Measurements from ENCODE around the gene MTFMT.
A peak's percentile ranks its signal among the peaks of the same experiment; 100 is the strongest.

MTFMT gene

DNA sequence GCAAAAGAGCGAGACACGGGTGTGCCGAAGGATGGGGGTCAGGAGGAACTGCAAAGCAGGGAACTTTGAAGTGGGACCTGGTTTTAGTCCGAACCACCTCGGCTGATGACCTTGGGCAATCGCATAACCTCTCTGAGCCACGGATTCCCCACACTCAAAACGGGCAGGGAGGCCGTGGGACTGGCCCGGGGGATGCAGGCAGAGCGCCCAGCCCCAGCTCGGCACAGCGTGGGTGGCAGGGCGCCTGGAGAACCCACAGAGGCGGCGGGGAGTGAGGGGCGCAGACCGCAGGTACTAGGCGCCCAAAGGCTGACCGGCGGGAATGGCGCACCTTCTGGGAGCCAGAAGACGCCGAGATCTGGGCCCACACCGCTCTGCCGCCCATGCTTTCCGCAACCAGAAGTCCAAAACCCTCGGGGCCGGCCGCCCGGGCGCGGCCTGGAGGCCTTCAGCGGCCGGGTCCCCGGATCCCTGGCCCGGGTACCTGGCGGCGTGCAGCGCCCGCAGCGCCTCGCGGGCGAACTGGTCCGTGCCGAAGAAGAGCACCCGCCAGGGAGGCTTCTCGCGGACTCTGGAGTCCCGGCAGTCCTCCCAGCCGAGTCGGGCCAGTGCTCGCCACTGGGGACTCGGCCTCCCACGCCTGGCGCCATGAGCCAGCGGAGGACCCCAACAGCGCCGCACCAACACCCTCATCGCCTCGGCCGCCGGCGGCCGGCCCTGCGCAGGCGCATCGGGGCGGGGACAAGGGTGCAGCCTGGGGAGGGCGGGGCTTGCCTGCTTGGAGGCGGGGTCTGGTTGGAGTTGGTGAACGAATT lies at the start of gene MTFMT:
TSS of gene MTFMT (minus strand) at position 719 of the 815 bp plus-strand sequence. CDS start at position 693, 26 bp downstream.
- TF ChIP-seq, protein P1, sequence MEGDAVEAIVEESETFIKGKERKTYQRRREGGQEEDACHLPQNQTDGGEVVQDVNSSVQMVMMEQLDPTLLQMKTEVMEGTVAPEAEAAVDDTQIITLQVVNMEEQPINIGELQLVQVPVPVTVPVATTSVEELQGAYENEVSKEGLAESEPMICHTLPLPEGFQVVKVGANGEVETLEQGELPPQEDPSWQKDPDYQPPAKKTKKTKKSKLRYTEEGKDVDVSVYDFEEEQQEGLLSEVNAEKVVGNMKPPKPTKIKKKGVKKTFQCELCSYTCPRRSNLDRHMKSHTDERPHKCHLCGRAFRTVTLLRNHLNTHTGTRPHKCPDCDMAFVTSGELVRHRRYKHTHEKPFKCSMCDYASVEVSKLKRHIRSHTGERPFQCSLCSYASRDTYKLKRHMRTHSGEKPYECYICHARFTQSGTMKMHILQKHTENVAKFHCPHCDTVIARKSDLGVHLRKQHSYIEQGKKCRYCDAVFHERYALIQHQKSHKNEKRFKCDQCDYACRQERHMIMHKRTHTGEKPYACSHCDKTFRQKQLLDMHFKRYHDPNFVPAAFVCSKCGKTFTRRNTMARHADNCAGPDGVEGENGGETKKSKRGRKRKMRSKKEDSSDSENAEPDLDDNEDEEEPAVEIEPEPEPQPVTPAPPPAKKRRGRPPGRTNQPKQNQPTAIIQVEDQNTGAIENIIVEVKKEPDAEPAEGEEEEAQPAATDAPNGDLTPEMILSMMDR (IDR thresholded peaks at IDR 0.05), result no peak

DNA sequence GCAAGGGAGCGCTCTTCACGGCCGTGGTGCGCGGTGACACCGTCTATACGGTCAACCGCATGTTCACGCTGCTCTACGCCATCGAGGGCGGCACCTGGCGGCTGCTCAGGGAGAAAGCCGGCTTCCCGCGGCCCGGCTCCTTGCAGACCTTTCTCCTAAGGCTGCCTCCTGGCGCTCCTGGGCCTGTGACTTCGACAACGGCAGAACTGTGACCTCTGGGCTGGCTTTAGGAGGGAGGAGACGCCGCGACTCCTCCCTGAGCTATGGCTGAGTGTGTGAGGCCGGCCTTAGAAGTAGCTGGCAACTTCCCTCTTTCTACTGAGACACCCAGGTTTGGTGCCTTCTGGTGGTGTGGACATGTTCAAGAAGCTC lies 48.5 kb upstream of the MTFMT start:
- TF ChIP-seq, protein P1 (IDR thresholded peaks at IDR 0.05), result peak; percentile 29; the same call in 1 of the 2 replicates

DNA sequence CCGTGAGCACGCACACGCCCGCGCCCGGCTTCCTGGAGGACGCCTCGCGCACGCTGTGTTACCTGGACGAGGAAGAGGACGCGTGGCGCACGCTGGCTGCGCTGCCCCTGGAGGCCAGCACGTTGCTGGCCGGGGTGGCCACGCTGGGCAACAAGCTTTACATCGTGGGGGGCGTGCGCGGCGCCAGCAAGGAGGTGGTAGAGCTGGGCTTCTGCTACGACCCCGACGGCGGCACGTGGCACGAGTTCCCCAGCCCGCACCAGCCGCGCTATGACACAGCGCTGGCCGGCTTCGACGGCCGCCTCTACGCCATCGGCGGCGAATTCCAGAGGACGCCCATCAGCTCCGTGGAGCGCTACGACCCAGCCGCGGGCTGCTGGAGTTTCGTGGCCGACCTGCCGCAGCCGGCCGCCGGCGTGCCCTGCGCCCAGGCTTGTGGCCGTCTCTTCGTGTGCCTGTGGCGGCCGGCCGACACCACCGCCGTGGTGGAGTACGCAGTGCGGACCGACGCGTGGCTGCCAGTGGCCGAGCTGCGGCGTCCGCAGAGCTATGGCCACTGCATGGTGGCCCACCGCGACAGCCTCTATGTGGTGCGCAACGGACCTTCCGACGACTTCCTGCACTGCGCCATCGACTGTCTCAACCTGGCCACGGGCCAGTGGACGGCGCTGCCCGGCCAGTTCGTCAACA lies 48.0 kb upstream of the MTFMT start:
- TF ChIP-seq, protein P1 (IDR thresholded peaks at IDR 0.05), result no peak

DNA sequence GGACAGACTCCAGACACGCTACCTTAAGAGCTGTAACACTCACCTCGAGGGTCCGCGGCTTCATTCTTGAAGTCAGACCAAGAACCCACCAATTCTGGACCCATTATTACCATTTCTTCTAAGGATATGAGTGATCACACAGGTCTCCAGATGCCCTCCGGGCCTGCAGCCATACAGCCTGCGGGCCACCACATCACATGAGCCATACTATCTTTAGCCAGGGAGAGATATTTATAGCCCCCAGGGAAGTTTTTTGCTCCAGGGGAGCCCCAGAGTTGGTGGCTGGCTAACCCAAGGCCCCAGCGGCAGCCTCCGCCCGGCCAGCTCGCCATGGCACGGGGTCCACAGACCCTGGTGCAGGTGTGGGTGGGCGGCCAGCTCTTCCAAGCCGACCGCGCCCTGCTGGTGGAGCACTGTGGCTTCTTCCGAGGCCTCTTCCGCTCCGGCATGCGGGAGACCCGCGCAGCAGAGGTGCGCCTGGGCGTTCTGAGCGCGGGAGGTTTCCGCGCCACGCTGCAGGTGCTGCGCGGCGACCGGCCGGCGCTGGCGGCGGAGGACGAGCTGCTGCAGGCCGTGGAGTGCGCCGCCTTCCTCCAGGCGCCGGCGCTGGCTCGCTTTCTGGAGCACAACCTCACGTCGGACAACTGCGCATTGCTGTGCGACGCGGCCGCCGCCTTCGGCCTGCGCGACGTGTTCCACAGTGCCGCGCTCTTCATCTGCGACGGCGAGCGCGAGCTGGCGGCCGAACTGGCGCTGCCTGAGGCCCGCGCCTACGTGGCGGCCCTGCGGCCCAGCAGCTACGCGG lies 47.2 kb upstream of the MTFMT start, which contains the start of gene KBTBD13:
TSS of gene KBTBD13 (plus strand) at position 261 of the 805 bp plus-strand sequence. CDS start at position 331, 70 bp downstream.
- TF ChIP-seq, protein P1 (IDR thresholded peaks at IDR 0.05), result no peak

DNA sequence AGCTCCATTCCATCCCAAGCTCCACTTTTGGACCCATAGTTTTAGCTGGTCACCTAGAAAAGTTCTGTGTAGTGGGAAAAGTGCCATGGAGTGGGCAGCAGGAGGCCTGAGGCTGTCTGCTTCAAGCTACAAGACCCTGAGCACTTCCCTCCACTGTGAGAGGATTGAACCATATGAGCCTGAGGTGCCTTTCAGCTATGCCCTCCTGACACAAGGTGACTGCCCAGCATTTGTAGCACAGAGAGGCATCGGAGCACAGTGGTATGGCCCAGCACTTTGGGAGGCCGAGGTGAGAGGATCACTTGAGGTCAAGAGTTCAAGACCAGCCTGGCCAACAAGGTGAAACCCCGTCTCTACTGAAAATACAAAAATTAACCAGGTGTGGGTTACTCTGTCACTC lies 43.2 kb upstream of the MTFMT start:
- TF ChIP-seq, protein P1 (IDR thresholded peaks at IDR 0.05), result no peak

DNA sequence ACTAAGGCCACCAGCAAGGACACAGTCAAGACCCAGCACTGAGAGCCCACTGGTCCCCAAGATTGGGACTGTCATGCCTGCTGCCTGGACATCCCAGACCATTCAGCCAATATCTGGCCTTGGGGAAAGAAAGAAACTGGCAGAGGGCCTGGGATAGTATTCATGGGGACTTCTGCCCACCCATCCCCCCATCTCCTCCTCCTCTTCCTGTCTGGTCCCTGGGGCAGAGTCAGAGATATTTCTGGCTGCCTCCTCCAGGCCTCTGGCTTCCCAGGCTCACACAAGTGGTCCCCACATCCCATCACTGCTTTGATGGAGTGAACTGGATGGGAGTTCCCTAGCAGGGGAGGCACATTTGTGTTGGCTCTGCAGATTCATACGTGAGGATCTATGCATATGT lies 42.6 kb upstream of the MTFMT start:
- TF ChIP-seq, protein P1 (IDR thresholded peaks at IDR 0.05), result no peak

DNA sequence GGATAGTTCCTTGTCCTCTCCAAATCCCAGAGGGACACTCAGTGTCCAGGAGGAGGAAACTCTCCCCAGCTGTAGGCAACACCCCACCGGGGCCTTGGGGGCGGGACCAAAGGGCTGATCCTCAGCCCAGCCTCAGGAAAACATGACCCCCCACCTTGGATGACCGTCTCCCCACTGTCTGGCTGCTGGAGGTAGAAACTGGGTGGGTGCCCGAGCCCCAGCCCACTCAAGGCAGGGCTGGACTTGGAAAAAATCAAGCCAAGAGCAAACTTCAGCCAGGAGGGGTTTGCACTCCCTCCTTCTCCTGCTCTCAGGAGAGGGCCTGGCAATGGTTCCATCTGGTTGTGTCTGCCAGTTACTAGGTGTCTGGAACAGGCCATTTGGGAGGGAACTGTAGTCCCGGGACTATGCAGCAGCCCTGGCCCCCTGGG lies 42.0 kb upstream of the MTFMT start:
- TF ChIP-seq, protein P1 (IDR thresholded peaks at IDR 0.05), result no peak

All from LNCAP (cell line).